ENCODE data around the gene KATNB1.

KATNB1 gene

GRCh38 chr16:57788252-57788841 lies 52.8 kb downstream of the KATNB1 start:
- TF ChIP-seq ZFP3 (CRISPR knock-in tag; IDR thresholded peaks at IDR 0.05), result no peak
- no peak for TF ChIP-seq CREB5 (CRISPR knock-in tag; IDR thresholded peaks at IDR 0.05; ENCODE audit: low read depth)
- TF ChIP-seq POU6F1 (CRISPR knock-in tag; IDR thresholded peaks at IDR 0.05; ENCODE audit: borderline replicate concordance, low read depth), result no peak
- ATAC-seq, result no peak

DNA sequence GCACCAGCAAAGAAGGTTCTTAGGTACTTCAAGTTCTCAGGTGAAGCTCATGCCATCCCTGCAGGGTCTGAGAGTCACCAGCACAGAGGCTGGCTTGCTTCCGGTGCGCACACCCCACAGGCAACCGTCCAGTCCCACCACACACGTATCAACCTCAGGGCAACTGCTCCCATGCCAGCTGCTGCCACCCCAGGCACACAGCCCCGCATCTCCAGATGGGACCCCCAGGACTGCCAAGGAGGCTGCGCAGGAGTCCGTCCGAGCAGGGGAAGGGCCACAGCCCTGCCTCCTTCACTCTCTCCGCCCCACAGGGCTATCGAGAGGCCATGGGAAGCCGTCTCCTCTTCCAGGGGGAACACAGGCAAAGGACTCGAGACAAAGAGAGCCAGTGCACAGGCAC lies 53.4 kb downstream of the KATNB1 start:
- no peak for TF ChIP-seq ZNF70 (CRISPR knock-in tag; IDR thresholded peaks at IDR 0.05)
- TF ChIP-seq BACH2 (CRISPR knock-in tag; IDR thresholded peaks at IDR 0.05; ENCODE audit: borderline replicate concordance), result no peak
- TF ChIP-seq CREB5 (CRISPR knock-in tag; IDR thresholded peaks at IDR 0.05; ENCODE audit: low read depth), result no peak
- no peak for TF ChIP-seq RARB (CRISPR knock-in tag; IDR thresholded peaks at IDR 0.05)
- no peak for TF ChIP-seq POU6F1 (CRISPR knock-in tag; IDR thresholded peaks at IDR 0.05; ENCODE audit: borderline replicate concordance, low read depth)
- no peak for TF ChIP-seq OSR1 (CRISPR knock-in tag; IDR thresholded peaks at IDR 0.05)
- TF ChIP-seq CSDC2 (CRISPR knock-in tag; IDR thresholded peaks at IDR 0.05), result no peak
- TF ChIP-seq ZNF565 (CRISPR knock-in tag; conservative IDR thresholded peaks at IDR 0.05; ENCODE audit: low read depth), result no peak
- no peak for TF ChIP-seq TOX (CRISPR knock-in tag; IDR thresholded peaks at IDR 0.05; ENCODE audit: borderline replicate concordance)
- TF ChIP-seq ZNF8 (CRISPR knock-in tag; IDR thresholded peaks at IDR 0.05), result no peak
- TF ChIP-seq ARNTL (CRISPR knock-in tag; IDR thresholded peaks at IDR 0.05; ENCODE audit: borderline replicate concordance, low read depth), result no peak
- TF ChIP-seq, protein P1, sequence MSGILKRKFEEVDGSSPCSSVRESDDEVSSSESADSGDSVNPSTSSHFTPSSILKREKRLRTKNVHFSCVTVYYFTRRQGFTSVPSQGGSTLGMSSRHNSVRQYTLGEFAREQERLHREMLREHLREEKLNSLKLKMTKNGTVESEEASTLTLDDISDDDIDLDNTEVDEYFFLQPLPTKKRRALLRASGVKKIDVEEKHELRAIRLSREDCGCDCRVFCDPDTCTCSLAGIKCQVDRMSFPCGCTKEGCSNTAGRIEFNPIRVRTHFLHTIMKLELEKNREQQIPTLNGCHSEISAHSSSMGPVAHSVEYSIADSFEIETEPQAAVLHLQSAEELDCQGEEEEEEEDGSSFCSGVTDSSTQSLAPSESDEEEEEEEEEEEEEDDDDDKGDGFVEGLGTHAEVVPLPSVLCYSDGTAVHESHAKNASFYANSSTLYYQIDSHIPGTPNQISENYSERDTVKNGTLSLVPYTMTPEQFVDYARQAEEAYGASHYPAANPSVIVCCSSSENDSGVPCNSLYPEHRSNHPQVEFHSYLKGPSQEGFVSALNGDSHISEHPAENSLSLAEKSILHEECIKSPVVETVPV (CRISPR knock-in tag; IDR thresholded peaks at IDR 0.05), result no peak
- TF ChIP-seq ZFP30 (CRISPR knock-in tag; IDR thresholded peaks at IDR 0.05), result no peak
- no peak for TF ChIP-seq TSHZ2 (CRISPR knock-in tag; IDR thresholded peaks at IDR 0.05)
- no peak for TF ChIP-seq ISL1 (CRISPR knock-in tag; IDR thresholded peaks at IDR 0.05)
- TF ChIP-seq TCF4 (CRISPR knock-in tag; IDR thresholded peaks at IDR 0.05; ENCODE audit: borderline replicate concordance), result no peak
- no peak for ATAC-seq

DNA sequence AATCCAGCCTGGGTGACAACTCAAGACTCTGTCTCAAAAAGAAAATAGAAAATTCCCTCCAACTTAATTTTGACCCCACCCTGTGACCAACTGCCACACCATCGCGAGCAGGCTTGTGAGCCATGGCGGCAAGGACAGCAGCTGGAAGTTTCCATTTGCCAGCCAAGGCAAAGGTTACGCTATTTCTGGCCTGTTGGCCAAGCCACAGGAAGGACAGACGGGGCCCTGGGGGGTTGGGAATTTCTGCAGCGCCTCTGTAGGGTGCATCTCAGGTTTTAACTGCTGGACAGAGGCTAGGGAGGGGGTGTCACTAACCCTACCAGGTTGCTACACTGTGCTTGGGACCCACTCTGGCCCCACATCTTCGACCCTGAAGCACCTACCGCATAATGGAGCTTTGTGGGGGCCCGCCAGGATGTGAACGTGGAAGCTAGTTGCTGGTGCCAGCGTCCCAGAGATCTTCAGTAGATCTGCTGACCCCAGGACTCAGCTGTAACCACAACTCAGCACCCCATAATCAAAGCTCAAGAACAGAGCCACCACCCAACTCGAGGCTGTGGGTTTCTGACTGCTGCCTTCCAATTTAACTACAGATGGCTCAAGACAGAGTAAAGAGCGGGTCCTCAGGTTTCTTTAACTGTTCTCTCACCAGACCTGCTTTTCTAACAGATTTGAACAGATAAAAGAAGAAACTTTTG lies 55.8 kb downstream of the KATNB1 start:
- no peak for ATAC-seq
- TF ChIP-seq, protein P1 (CRISPR knock-in tag; IDR thresholded peaks at IDR 0.05), result no peak
- no peak for TF ChIP-seq OSR1 (CRISPR knock-in tag; IDR thresholded peaks at IDR 0.05)
- no peak for TF ChIP-seq CREB5 (CRISPR knock-in tag; IDR thresholded peaks at IDR 0.05; ENCODE audit: low read depth)
- TF ChIP-seq TSHZ2 (CRISPR knock-in tag; IDR thresholded peaks at IDR 0.05), result no peak
- no peak for TF ChIP-seq RARB (CRISPR knock-in tag; IDR thresholded peaks at IDR 0.05)
